Urothelium cell line (cell line): Measurements from ENCODE around the gene METTL24.

Experiments
- DNase-seq: peaks from one replicate; pipeline ENCODE4 v3.0.0; 2011; ENCODE audit warnings: low spot score, mixed read lengths
- FAIRE-seq: peaks from 2 replicates; lab custom pipeline; 2011; peaks lifted over from hg19 to GRCh38; lab: Jason Lieb, UNC

The METTL24 gene

GRCh38 chr6:110338820-110339470, 19.2 kb downstream of the METTL24 start:
- FAIRE-seq: no peak
- DNase-seq: no peak

GRCh38 chr6:110337486-110337885, 20.7 kb downstream of the METTL24 start:
- FAIRE-seq (no peak), DNase-seq (no peak)

- no peak for FAIRE-seq
- DNase-seq: no peak
Observed at GRCh38 chr6:110334423-110335180, 23.5 kb downstream of the METTL24 start.

- FAIRE-seq (no peak), DNase-seq (no peak)
Observed at GRCh38 chr6:110332281-110332680, 25.9 kb downstream of the METTL24 start.

- FAIRE-seq (no peak), DNase-seq (no peak)
Observed at GRCh38 chr6:110331816-110332215, 26.3 kb downstream of the METTL24 start.

GRCh38 chr6:110331390-110331789, 26.8 kb downstream of the METTL24 start:
- no peak for DNase-seq
- no peak for FAIRE-seq

- DNase-seq (peak; percentile 40), FAIRE-seq (no peak)
Observed at GRCh38 chr6:110329714-110330436, 28.3 kb downstream of the METTL24 start.

- FAIRE-seq (no peak), DNase-seq (peak; percentile 40)
Observed at GRCh38 chr6:110329348-110329713, 28.8 kb downstream of the METTL24 start.

- FAIRE-seq (no peak), DNase-seq (no peak)
Observed at GRCh38 chr6:110328259-110328658, 29.9 kb downstream of the METTL24 start.

GRCh38 chr6:110327391-110327790, 30.8 kb downstream of the METTL24 start:
- DNase-seq (no peak), FAIRE-seq (no peak)

- FAIRE-seq: no peak
- no peak for DNase-seq
Observed at GRCh38 chr6:110326609-110327008, 31.5 kb downstream of the METTL24 start.

GRCh38 chr6:110326057-110326456, 32.1 kb downstream of the METTL24 start:
- FAIRE-seq (no peak), DNase-seq (no peak)

- FAIRE-seq (no peak), DNase-seq (no peak)
Observed at GRCh38 chr6:110325197-110325596, 33.0 kb downstream of the METTL24 start.

- FAIRE-seq: no peak
- DNase-seq: no peak
Observed at GRCh38 chr6:110324548-110324947, 33.6 kb downstream of the METTL24 start.

- FAIRE-seq (no peak), DNase-seq (no peak)
Observed at GRCh38 chr6:110323258-110323657, 34.9 kb downstream of the METTL24 start.

GRCh38 chr6:110322874-110323242, 35.3 kb downstream of the METTL24 start:
- DNase-seq (no peak), FAIRE-seq (no peak)

GRCh38 chr6:110322151-110322873, 35.8 kb downstream of the METTL24 start:
- no peak for DNase-seq
- FAIRE-seq: no peak

GRCh38 chr6:110320307-110320706, 37.8 kb downstream of the METTL24 start:
- DNase-seq (no peak), FAIRE-seq (no peak)

- no peak for FAIRE-seq
- no peak for DNase-seq
Observed at GRCh38 chr6:110319843-110320242, 38.3 kb downstream of the METTL24 start.

GRCh38 chr6:110319381-110319780, 38.8 kb downstream of the METTL24 start:
- FAIRE-seq (no peak), DNase-seq (no peak)

GRCh38 chr6:110318971-110319370, 39.2 kb downstream of the METTL24 start:
- no peak for FAIRE-seq
- DNase-seq: no peak
